GM23338 (cell line): ENCODE data around the gene DNTTIP2. TPM values are rescaled to one million over a fixed set of nuclear protein-coding genes. Genes with fewer than 3 reads are reported as not detected.

Source experiments
- ATAC-seq: fragments of 200-7000 bp; cut with Tn5 transposase; 3 replicates; pipeline ENCODE4 v1.9.1; 2020
- DNase-seq: peaks from one replicate; pipeline ENCODE4 v3.0.0-alpha.2; 2015; ENCODE audit warnings: low spot score
- H2AFZ ChIP-seq: fragments of 200-600 bp; sonication (generic); 2 replicates; pipeline ENCODE4 v1.8.0; 2016; ENCODE audit warnings: antibody characterized with exemption, mild to moderate bottlenecking, moderate library complexity
- H3F3A ChIP-seq: fragments of 200-600 bp; sonication (generic); replicated peaks from 2 replicates; pipeline ENCODE4 v1.8.0; 2017; ENCODE audit warnings: antibody characterized with exemption, mixed run types, low read depth
- H3K27ac ChIP-seq: fragments of 200-600 bp; sonication (generic); 2 replicates; pipeline ENCODE4 v1.6.1; 2016; ENCODE audit warnings: low read depth
- H3K27me3 ChIP-seq: fragments of 200-600 bp; sonication (generic); 2 replicates; pipeline ENCODE4 v1.8.0; 2016; ENCODE audit warnings: mild to moderate bottlenecking, mixed run types, moderate library complexity; ENCODE audit not compliant: insufficient read depth
- H3K36me3 ChIP-seq: fragments of 200-600 bp; sonication (generic); 2 replicates; pipeline ENCODE4 v1.8.0; 2016; ENCODE audit warnings: mild to moderate bottlenecking; ENCODE audit not compliant: insufficient read depth
- H3K4me1 ChIP-seq: fragments of 200-600 bp; sonication (generic); 2 replicates; pipeline ENCODE4 v1.8.0; 2016; ENCODE audit warnings: mild to moderate bottlenecking, moderate library complexity; ENCODE audit not compliant: insufficient read depth
- H3K4me2 ChIP-seq: fragments of 200-600 bp; sonication (generic); 2 replicates; pipeline ENCODE4 v1.7.1; 2017; ENCODE audit warnings: mixed run types
- H3K4me3 ChIP-seq: fragments of 200-600 bp; sonication (generic); 2 replicates; pipeline ENCODE4 v1.6.1; 2016; ENCODE audit warnings: mixed run types
- H3K79me2 ChIP-seq: fragments of 200-600 bp; sonication (generic); replicated peaks from 2 replicates; pipeline ENCODE4 v1.8.0; 2017; ENCODE audit warnings: mild to moderate bottlenecking; ENCODE audit not compliant: insufficient read depth
- H3K9me2 ChIP-seq: fragments of 200-600 bp; sonication (generic); 2 replicates; pipeline ENCODE4 v1.8.0; 2017; ENCODE audit not compliant: insufficient read depth
- H4K20me1 ChIP-seq: fragments of 200-600 bp; sonication (generic); replicated peaks from 2 replicates; pipeline ENCODE4 v1.8.0; 2017; ENCODE audit warnings: mild to moderate bottlenecking; ENCODE audit not compliant: insufficient read depth
- H3K27ac Mint-ChIP-seq: 2 replicates; pipeline ENCODE4 v1.8.0; 2020; ENCODE audit warnings: inconsistent platforms, mild to moderate bottlenecking, moderate library complexity, mixed read lengths
- H3K27me3 Mint-ChIP-seq: 3 replicates; pipeline ENCODE4 v1.8.0; 2022; ENCODE audit warnings: low read depth, mild to moderate bottlenecking, moderate library complexity, mixed read lengths, inconsistent platforms; ENCODE audit not compliant: insufficient read depth, poor library complexity
- H3K36me3 Mint-ChIP-seq: 3 replicates; pipeline ENCODE4 v1.8.0; 2021; ENCODE audit warnings: low read depth, mild to moderate bottlenecking, inconsistent platforms, moderate library complexity, mixed read lengths
- H3K4me1 Mint-ChIP-seq: 3 replicates; pipeline ENCODE4 v1.8.0; 2020; ENCODE audit warnings: mild to moderate bottlenecking, inconsistent platforms, mixed read lengths
- H3K4me3 Mint-ChIP-seq: 3 replicates; pipeline ENCODE4 v1.8.0; 2021; ENCODE audit warnings: moderate library complexity, mild to moderate bottlenecking, inconsistent platforms, mixed read lengths
- H3K9me3 Mint-ChIP-seq: 3 replicates; pipeline ENCODE4 v1.8.0; 2020; ENCODE audit warnings: moderate library complexity, mild to moderate bottlenecking, inconsistent platforms, mixed read lengths
- CREB1 ChIP-seq: fragments of 250-450 bp; sonication (Bioruptor Pico); IDR thresholded peaks from 2 replicates; pipeline ENCODE4 v1.5.0; 2020; ENCODE audit warnings: low read depth, mild to moderate bottlenecking, moderate library complexity
- ETS1 ChIP-seq: IDR thresholded peaks from 2 replicates; pipeline ENCODE4 v1.6.1; 2016; ENCODE audit warnings: antibody characterized with exemption
- EZH2 ChIP-seq: fragments of 200-600 bp; sonication (generic); IDR thresholded peaks from one replicate; pipeline ENCODE4 v1.8.0; 2017; ENCODE audit warnings: antibody characterized with exemption, mild to moderate bottlenecking, low read depth; ENCODE audit not compliant: unreplicated experiment
- EZH2phosphoT487 ChIP-seq: fragments of 200-600 bp; sonication (generic); IDR thresholded peaks from one replicate; pipeline ENCODE4 v1.8.1; 2018; ENCODE audit warnings: antibody characterized with exemption; ENCODE audit not compliant: unreplicated experiment
- JUNB ChIP-seq: IDR thresholded peaks from one replicate; pipeline ENCODE4 v1.6.1; 2016; ENCODE audit warnings: antibody characterized with exemption; ENCODE audit not compliant: unreplicated experiment
- NANOG ChIP-seq: IDR thresholded peaks from 2 replicates; pipeline ENCODE4 v1.6.1; 2016; ENCODE audit warnings: antibody characterized with exemption, borderline replicate concordance
- POLR2AphosphoS5 ChIP-seq: IDR thresholded peaks from 2 replicates; pipeline ENCODE4 v1.6.1; 2016; ENCODE audit warnings: antibody characterized with exemption, low read depth
- ZNF331 ChIP-seq: fragments of 250-450 bp; sonication (Bioruptor Pico); IDR thresholded peaks from 2 replicates; pipeline ENCODE4 v1.5.0; 2020; ENCODE audit warnings: low read depth, mild to moderate bottlenecking, moderate library complexity
- polyA plus RNA-seq: library from polyadenylated mRNA; unstranded; fragments of >200 nt; fragmentation: Nextera tagmentation; extraction: Ambion mirVana; gene quantifications from 2 replicates; pipeline ENCODE4 v1.2.1, GENCODE V29; 2016
- total RNA-seq: library from RNA; depleted of rRNA; stranded (reverse); fragments of >200 nt; shearing (Covaris generic); gene quantifications from 2 replicates; pipeline ENCODE4 v1.2.3, GENCODE V29; 2014

DNTTIP2 gene
- total and polyA plus RNA-seq, 2 experiments from 2014 or later: 48.1 to 91.3 TPM

DNA sequence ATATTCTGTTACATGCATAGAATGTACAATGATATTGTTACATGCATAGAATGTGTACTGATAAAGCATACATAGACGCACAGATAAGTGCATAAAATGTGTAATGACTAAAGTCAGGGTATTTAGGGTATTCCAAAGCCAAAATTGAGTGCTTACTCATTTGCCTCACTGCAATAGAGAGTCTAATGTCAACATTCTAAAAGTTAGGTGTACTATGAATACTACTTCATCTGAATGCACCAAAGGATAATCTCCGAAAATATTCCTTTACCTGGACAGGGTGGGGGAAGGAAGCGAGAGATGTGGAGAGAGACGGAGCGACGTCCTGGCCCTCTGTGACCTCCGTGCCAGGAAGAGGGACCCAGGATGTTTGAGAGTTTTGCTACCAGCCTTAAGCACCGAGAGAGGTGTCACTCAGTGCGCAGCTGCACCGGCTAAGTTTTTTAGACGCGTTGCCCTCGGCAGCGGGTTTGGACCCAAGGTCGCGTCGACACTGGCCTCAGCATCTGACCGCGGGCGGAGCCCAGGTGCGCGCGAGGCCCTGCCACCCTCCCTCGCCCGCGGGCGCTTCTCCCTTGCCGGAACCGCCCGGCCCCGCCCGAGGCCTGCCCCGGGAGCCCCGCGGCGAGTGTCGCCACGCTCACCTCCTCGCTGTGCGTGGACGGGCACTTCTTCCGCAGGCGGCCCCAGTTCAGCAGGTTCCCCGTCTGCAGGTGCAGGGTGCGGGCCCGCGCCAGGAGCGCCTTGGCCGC is 29.6 kb upstream of the DNTTIP2 start:
- Mint-ChIP-seq H3K4me1 (peaks cover 14% of the 10 kb centered on the region), H3K9me3 (no peaks in the 10 kb centered on the region; the same call in 2 of the 3 replicates), H3K27ac (peak overlapping the region; percentile 51; the same call in 1 of the 2 replicates), H3K27me3 (peaks cover 3% of the 10 kb centered on the region), H3K4me3 (peak overlapping the region; percentile 86), H3K36me3 (peaks cover 2% of the 10 kb centered on the region; the same call in 1 of the 3 replicates)
- Histone ChIP-seq H3K4me2 (peak overlapping the region; percentile 92), H4K20me1 (no peaks in the 10 kb centered on the region), H3K9me2 (peaks cover 3% of the 10 kb centered on the region; the same call in 1 of the 2 replicates), H3K27ac (no peak overlapping the region), H3F3A (no peaks in the 10 kb centered on the region), H3K4me1 (peaks cover 16% of the 10 kb centered on the region), H2AFZ (peak overlapping the region; percentile 95), H3K27me3 (peaks cover 9% of the 10 kb centered on the region; the same call in 1 of the 2 replicates), H3K36me3 (no peaks in the 10 kb centered on the region), H3K4me3 (peak overlapping the region; percentile 80), H3K79me2 (peaks cover 49% of the 10 kb centered on the region)
- TF ChIP-seq ZNF331 (no peak), CREB1 (CRISPR knock-in tag) (no peak), EZH2 (no peak), ETS1 (no peak), JUNB (no peak), EZH2phosphoT487 (no peak)
- peak; percentile 57 for ATAC-seq
- DNase-seq: peak; percentile 73

GRCh38 chr1:93907718-93908117 is 28.7 kb upstream of the DNTTIP2 start:
- Histone ChIP-seq H3K27me3 (peaks cover 9% of the 10 kb centered on the region; the same call in 1 of the 2 replicates), H2AFZ (no peak overlapping the region), H3K9me2 (peaks cover 3% of the 10 kb centered on the region; the same call in 1 of the 2 replicates), H4K20me1 (no peaks in the 10 kb centered on the region), H3F3A (no peaks in the 10 kb centered on the region), H3K4me2 (peak overlapping the region; percentile 92), H3K27ac (no peak overlapping the region), H3K4me1 (peaks cover 16% of the 10 kb centered on the region), H3K79me2 (peaks cover 51% of the 10 kb centered on the region), H3K4me3 (peak overlapping the region; percentile 80), H3K36me3 (no peaks in the 10 kb centered on the region)
- Mint-ChIP-seq H3K4me1 (peaks cover 14% of the 10 kb centered on the region), H3K4me3 (peak overlapping the region; percentile 86), H3K9me3 (no peaks in the 10 kb centered on the region), H3K27ac (no peak overlapping the region), H3K36me3 (peaks cover 2% of the 10 kb centered on the region; the same call in 1 of the 3 replicates), H3K27me3 (peaks cover 3% of the 10 kb centered on the region)
- no peak for ATAC-seq
- TF ChIP-seq NANOG (no peak), POLR2AphosphoS5 (no peak), EZH2phosphoT487 (no peak), EZH2 (no peak), ETS1 (no peak)
- no peak for DNase-seq
